Measurements from ENCODE around the gene DNAH10.

Gene DNAH10

GRCh38 chr12:123798518-123798917, 36.4 kb downstream of the DNAH10 start:
- no peak for DNase-seq

- no peak for DNase-seq
Measured at GRCh38 chr12:123799227-123799626, 37.1 kb downstream of the DNAH10 start.

- DNase-seq = peak; percentile 54
Measured at GRCh38 chr12:123801573-123802178, 39.6 kb downstream of the DNAH10 start.

DNA sequence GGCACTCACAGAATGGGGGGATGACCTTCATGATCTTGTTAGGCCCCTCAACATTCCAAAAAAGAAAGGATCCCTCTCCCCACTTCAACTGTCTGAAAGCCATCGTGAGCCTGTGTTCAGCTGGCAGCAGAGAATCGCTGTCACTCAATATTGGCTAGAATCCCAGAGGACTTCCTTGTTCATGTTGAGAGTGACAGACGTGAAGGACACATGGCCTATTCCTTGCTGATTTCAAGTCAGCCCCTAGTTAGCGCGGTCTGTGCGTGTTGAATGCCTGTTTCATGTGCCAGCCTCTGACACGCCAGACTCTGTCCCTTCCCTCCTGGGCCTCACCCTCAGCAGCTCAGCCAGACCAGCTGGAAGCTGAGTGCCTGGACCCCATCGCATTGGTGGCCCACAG, 43.1 kb downstream of the DNAH10 start:
- no peak for DNase-seq

- DNase-seq = no peak
Measured at GRCh38 chr12:123807002-123807401, 44.9 kb downstream of the DNAH10 start.

DNA sequence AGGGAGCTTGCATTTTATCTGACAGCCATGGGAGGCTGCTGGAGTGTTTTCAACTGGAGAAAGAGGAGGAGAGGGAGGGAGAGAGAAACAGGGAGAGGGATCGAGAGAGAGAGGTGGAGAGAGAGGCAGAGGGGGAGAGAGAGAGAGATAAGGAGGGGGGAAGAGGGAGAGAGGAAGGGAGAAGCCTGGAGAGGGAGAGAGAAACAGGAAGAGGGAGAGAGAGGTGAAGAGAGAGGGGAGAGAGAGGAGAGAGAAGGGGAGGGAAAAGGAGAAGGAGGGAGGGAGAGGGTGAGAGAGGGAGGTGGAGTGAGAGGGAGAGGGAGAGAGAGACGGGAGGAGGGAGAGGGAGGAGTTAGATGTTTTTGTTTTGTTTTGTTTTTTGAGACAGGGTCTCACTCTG, 45.6 kb downstream of the DNAH10 start:
- DNase-seq = peak; percentile 45

- no peak for DNase-seq
Measured at GRCh38 chr12:123808167-123808566, 46.1 kb downstream of the DNAH10 start.

DNA sequence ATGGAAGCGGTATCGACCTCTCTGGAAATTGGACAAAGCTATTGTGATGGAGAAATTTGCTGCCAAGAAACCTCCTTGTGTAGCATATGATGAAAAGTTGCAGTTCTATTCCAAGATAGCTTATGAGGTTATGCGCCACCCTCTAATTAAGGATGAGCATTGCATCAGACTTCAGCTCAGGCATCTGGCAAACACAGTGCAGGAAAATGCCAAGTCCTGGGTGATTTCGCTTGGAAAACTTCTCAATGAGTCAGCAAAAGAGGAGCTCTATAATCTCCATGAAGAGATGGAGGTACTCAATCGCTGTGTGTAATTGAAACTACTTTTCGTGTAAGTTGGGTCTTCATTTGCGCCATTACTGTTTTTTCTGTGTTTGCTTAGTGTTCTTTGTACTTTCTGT, 51.2 kb downstream of the DNAH10 start:
- no peak for DNase-seq

- DNase-seq = no peak
Measured at GRCh38 chr12:123815968-123816367, 53.9 kb downstream of the DNAH10 start.

GRCh38 chr12:123816896-123817537, 54.9 kb downstream of the DNAH10 start:
- DNase-seq = no peak

GRCh38 chr12:123822804-123823203, 60.7 kb downstream of the DNAH10 start:
- no peak for DNase-seq

- no peak for DNase-seq
Measured at GRCh38 chr12:123828120-123828519, 66.0 kb downstream of the DNAH10 start.

DNA sequence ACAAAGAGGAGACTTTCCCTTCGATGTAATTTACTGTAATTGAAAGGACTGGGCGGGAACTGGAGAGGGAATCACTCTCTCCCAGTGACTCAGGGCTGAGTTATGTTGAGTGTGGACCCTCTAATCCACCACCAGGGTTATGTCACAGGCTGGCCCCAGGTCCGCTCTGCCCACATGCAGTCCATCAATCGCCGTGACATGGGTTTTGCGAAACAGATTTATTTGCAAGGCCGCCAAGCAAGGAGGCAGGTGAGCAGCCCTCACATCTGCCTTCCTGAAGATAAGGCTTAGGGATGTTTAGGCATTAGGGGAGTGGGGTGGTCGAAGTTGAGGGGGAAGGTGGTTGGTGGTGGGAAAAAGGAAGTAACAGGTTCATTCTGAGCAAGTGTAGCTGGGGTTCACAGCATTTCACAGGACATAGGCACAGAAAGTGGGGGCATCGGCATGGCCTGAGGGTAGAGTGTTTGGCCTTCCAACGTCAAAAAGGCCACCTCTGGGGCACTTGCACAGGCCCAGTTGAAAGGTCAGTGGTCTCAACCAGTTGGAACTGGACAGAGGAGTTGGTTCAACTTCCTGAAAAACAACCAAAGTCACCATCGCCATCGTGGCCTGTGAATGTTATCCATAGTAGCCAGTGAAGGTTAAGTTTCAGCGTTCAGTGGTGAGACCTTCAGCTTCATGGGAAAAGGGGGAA, 66.9 kb downstream of the DNAH10 start:
- no peak for DNase-seq

GRCh38 chr12:123829561-123829960, 67.5 kb downstream of the DNAH10 start:
- DNase-seq = no peak

DNA sequence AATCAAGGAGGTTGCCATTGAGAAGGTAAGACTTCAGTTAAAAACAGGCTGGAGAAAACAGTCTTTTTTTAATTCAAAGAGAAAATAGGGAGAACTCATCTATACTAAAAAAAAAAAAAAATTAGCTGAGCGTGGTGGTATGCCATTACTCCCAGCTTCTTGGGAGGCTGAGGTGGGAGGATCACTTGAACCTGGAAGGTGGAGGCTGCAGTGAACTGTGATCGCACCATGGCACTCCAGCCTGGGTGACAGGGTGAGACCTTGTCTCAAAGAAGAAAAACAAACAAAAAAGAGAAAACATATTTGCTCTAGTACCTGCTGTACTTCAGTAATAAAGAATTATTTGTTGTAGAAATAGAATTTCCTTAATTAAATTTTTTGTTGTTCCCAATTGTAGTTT, 68.6 kb downstream of the DNAH10 start:
- DNase-seq = no peak

GRCh38 chr12:123832052-123832451, 70.0 kb downstream of the DNAH10 start:
- DNase-seq = no peak

DNA sequence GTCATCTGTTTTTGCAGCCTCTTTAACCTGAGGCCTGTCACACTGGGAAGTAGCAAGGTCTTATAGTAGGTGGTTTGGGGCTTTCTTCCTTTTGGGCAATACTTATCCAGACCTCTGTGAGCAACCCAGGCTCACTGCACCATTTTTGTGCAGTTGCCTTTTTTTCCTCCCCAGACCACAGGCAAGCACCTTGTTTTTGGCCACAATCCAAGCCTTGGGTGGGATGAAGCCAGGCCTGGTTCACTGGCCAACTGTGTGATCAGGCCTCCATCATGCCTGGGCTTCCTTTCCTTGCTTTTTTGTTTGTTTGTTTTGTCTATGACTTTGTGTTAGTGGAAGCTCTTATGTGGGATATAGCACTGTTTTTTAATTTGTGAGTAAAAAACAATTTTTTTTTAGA, 71.7 kb downstream of the DNAH10 start:
- DNase-seq = no peak

GRCh38 chr12:123834845-123835244, 72.7 kb downstream of the DNAH10 start:
- no peak for DNase-seq

- DNase-seq = no peak
Measured at GRCh38 chr12:123836292-123836691, 74.2 kb downstream of the DNAH10 start.

DNA sequence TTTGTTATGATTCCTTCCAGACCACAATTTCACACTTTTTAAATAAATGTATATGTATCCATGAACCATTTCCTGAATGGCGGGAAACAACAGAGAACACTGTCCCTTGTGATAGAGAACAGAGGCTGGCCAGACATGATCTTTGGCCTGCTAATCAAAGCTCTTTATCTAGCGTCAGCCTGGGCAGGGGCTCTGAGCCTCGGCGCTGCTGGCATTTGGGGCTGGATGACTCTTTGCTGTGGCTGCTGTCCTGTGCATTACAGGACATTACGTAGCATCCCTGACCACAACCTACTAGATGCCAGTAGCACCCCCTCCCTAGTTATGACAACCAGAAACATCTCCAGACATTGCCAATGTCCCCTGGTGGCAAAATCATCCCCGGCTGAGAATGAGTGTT, 77.7 kb downstream of the DNAH10 start:
- DNase-seq = no peak

GRCh38 chr12:123840765-123841425, 78.8 kb downstream of the DNAH10 start:
- DNase-seq = no peak

DNA sequence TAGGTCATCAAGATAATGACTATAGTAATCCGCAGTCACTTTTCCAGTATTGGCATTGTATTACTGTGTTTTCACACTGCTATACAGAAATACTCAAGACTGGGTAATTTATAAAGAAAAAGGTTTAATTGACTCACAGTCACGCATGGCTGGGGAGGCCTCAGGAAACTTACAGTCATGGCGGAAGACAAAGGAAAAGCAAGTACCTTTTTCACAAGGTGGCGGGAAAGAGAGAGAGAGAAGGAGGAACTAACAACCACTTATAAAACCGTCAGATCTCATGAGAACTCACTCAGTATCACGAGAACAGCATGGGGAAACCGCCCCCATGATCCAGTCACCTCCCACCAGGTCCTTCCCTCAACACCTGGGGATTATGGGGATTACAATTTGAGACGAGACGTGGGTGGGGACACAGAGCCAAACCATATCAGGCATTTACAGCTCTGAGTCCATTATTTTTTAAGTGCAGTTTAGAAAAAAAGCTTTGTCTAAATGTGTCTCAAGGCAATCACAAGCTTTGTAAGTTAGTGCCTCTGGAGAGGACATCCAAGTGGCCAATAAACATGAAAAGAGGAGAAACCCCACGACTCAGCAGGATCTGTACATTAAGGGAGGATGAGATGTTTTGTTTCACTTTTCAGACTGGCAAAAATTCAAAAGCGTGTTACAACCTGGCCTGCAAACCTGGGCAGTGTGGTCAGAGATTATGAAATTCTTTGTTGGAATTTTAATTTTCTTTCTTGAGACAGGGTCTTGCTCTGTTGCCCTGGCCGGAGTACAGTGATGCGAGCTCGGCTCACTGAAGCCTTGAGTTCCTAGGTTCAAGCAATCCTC, 82.0 kb downstream of the DNAH10 start:
- peak; percentile 10 for DNase-seq

GRCh38 chr12:123845881-123846280, 83.8 kb downstream of the DNAH10 start:
- DNase-seq = no peak
